MM.1S (cell line): ENCODE data around the gene CTSH.

Experiments used
- DNase-seq: peaks from one replicate; pipeline ENCODE4 v3.0.0-alpha.2; 2015
- H2AFZ ChIP-seq: fragments of 300-600 bp; sonication (generic); 2 replicates; pipeline ENCODE4 v1.6.0; 2016; ENCODE audit warnings: antibody characterized with exemption, low read length
- H3F3A ChIP-seq: fragments of 300-600 bp; sonication (generic); 2 replicates; pipeline ENCODE4 v1.6.1; 2016; ENCODE audit warnings: mild to moderate bottlenecking, antibody characterized with exemption, low read length, moderate library complexity, mixed read lengths; ENCODE audit not compliant: insufficient read depth
- H3K27ac ChIP-seq: fragments of 300-600 bp; sonication (generic); 2 replicates; pipeline ENCODE4 v1.5.1; 2016; ENCODE audit warnings: mild to moderate bottlenecking, low read length
- H3K27me3 ChIP-seq: fragments of 300-600 bp; sonication (generic); replicated peaks from 2 replicates; pipeline ENCODE4 v1.6.0; 2016; ENCODE audit warnings: low read length; ENCODE audit not compliant: insufficient read depth
- H3K36me3 ChIP-seq: fragments of 300-600 bp; sonication (generic); replicated peaks from 2 replicates; pipeline ENCODE4 v1.6.1; 2016; ENCODE audit warnings: mild to moderate bottlenecking, low read length, mixed read lengths; ENCODE audit not compliant: insufficient read depth
- H3K4me1 ChIP-seq: fragments of 300-600 bp; sonication (generic); 2 replicates; pipeline ENCODE4 v1.6.1; 2016; ENCODE audit warnings: low read length, mixed read lengths
- H3K4me2 ChIP-seq: fragments of 300-600 bp; sonication (generic); 2 replicates; pipeline ENCODE4 v1.6.0; 2016; ENCODE audit warnings: low read depth, low read length
- H3K4me3 ChIP-seq: fragments of 300-600 bp; sonication (generic); 2 replicates; pipeline ENCODE4 v1.5.1; 2016; ENCODE audit warnings: low read length, mixed read lengths
- H3K79me2 ChIP-seq: fragments of 300-600 bp; sonication (generic); 2 replicates; pipeline ENCODE4 v1.6.1; 2016; ENCODE audit warnings: mixed run types, low read length, mixed read lengths
- H3K9ac ChIP-seq: fragments of 300-600 bp; sonication (generic); 2 replicates; pipeline ENCODE4 v1.6.1; 2016; ENCODE audit warnings: low read length, mixed read lengths
- H3K9me2 ChIP-seq: fragments of 300-600 bp; sonication (generic); replicated peaks from 2 replicates; pipeline ENCODE4 v1.6.1; 2016; ENCODE audit warnings: mild to moderate bottlenecking, low read length, mixed read lengths; ENCODE audit not compliant: insufficient read depth
- H3K9me3 ChIP-seq: fragments of 300-600 bp; sonication (generic); replicated peaks from 2 replicates; pipeline ENCODE4 v1.6.1; 2016; ENCODE audit warnings: mild to moderate bottlenecking, low read length, mixed read lengths; ENCODE audit not compliant: insufficient read depth
- H4K20me1 ChIP-seq: fragments of 300-600 bp; sonication (generic); 2 replicates; pipeline ENCODE4 v1.6.1; 2016; ENCODE audit warnings: mild to moderate bottlenecking, low read length, moderate library complexity, mixed read lengths; ENCODE audit not compliant: insufficient read depth
- EZH2 ChIP-seq: fragments of 300-600 bp; sonication (generic); optimal IDR thresholded peaks from 2 replicates; pipeline ENCODE3; 2017; ENCODE audit warnings: low read depth, mild to moderate bottlenecking, antibody characterized with exemption, low read length, mixed read lengths
- EZH2phosphoT487 ChIP-seq: fragments of 300-600 bp; sonication (generic); IDR thresholded peaks from 2 replicates; pipeline ENCODE4 v1.6.1; 2018; ENCODE audit warnings: antibody characterized with exemption, low read length
- TF ChIP-seq, protein P1 (sequence below): fragments of 300-600 bp; sonication (generic); IDR thresholded peaks from 2 replicates; pipeline ENCODE4 v1.5.1; 2016; ENCODE audit warnings: antibody characterized with exemption, low read length, mixed read lengths

The CTSH gene

DNA sequence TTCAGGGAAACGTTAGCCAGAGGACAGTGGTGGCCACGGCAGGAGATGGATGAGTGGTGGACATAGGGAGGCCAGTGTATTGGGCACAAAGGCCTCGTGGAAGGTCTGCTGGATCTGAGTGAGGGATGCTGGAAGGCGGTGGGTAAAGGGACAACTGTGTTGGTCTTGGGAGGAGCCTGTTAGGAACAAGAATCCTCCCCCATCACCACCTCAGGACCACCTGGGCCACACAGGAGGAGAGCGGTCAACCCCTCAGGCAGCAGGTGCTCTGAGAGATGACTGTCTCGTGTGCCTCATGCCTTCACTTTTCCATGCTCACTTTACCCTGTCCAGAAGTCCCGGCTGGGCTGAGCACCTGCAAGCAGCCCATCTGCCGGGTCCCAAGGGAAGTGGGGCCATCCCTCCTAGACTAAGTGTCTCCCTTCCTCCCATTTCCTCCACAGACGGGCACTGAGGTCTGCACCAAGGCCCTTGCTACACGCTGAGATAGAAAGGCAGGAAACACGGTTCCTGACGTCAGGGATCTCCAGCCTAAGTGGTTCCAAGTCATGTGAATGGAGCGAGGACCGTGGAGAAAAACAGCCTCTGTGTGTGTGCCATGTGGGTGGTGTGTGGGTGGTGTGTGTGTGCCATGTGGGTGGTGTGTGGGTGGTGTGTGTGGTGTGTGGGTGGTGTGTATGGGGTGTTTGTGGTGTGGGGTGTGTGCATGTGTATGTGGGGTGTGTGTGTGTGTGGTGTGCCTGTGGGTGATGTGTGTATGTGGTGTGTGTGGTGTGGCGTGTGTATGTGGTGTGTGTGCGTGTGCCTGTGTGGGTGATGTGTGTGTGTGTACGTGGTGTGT, 47.8 kb upstream of the CTSH start:
- TF ChIP-seq, protein P1, sequence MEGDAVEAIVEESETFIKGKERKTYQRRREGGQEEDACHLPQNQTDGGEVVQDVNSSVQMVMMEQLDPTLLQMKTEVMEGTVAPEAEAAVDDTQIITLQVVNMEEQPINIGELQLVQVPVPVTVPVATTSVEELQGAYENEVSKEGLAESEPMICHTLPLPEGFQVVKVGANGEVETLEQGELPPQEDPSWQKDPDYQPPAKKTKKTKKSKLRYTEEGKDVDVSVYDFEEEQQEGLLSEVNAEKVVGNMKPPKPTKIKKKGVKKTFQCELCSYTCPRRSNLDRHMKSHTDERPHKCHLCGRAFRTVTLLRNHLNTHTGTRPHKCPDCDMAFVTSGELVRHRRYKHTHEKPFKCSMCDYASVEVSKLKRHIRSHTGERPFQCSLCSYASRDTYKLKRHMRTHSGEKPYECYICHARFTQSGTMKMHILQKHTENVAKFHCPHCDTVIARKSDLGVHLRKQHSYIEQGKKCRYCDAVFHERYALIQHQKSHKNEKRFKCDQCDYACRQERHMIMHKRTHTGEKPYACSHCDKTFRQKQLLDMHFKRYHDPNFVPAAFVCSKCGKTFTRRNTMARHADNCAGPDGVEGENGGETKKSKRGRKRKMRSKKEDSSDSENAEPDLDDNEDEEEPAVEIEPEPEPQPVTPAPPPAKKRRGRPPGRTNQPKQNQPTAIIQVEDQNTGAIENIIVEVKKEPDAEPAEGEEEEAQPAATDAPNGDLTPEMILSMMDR: no peak
- TF ChIP-seq EZH2 (no peak), EZH2phosphoT487 (no peak)
- H3K36me3 ChIP-seq: no peaks in the 10 kb centered on the region
- no peak overlapping the region for H3K4me3 ChIP-seq
- H3K4me2 ChIP-seq: no peak overlapping the region
- no peaks in the 10 kb centered on the region for H3K79me2 ChIP-seq
- no peaks in the 10 kb centered on the region for H3F3A ChIP-seq
- 0 out of 2 replicates have a peak, but pooled peaks cover 3% of the 10 kb centered on the region for H3K4me1 ChIP-seq
- no peak overlapping the region for H3K27ac ChIP-seq
- H3K9ac ChIP-seq: no peak overlapping the region
- H4K20me1 ChIP-seq: no peaks in the 10 kb centered on the region
- no peak for DNase-seq
- no peaks in the 10 kb centered on the region for H3K27me3 ChIP-seq
- no peaks in the 10 kb centered on the region for H3K9me2 ChIP-seq
- H3K9me3 ChIP-seq: no peaks in the 10 kb centered on the region
- no peak overlapping the region for H2AFZ ChIP-seq

DNA sequence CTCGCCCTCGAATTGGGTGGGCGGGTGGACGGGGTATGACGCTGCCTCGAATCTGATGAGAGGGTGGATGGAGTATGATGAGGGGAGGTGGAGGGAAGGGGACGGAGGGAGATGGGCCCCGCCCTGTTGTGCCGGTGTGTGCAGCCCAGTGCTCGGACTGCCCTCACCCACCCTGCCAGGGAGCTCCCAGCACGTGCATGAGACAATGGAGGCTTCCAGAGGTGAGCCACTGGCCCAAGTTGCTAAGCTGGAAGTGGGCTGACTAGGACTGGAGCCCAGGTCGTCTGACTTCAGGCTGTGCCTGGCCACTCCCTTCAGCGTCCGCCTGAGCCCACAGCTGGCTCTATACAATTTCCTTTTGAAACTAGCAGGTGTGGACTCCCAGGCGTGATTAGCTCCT, 47.0 kb upstream of the CTSH start:
- TF ChIP-seq EZH2 (no peak), EZH2phosphoT487 (no peak)
- TF ChIP-seq, protein P1: no peak
- Histone ChIP-seq H4K20me1 (no peaks in the 10 kb centered on the region), H3K4me3 (no peak overlapping the region), H3K9me3 (no peaks in the 10 kb centered on the region), H3K4me2 (no peak overlapping the region), H2AFZ (no peak overlapping the region), H3K4me1 (0 out of 2 replicates have a peak, but pooled peaks cover 3% of the 10 kb centered on the region), H3K27ac (no peak overlapping the region), H3K79me2 (no peaks in the 10 kb centered on the region), H3K36me3 (no peaks in the 10 kb centered on the region), H3K27me3 (no peaks in the 10 kb centered on the region), H3K9me2 (no peaks in the 10 kb centered on the region), H3F3A (no peaks in the 10 kb centered on the region), H3K9ac (no peak overlapping the region)
- no peak for DNase-seq

DNA sequence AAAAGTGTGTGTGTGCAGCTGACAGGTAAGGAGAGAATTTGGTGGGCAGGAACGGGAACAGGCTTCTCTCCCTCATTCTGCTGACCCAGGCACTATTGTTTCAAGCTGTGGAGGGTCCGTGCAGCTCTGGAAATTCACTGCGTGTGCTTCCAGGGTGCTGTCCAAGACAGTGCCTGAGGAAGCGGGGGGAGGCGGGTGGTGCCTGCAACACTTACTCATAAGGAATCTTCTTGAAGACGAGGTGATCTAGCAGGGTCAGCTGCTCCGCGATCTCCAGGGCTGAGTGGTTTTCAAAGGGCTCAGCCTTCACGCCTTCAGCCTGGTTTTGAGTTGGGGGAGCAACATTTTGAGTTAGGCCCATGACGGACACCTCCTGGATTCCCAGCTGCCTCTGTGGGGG, 46.6 kb upstream of the CTSH start:
- Histone ChIP-seq H3F3A (no peaks in the 10 kb centered on the region), H2AFZ (no peak overlapping the region), H3K9ac (no peak overlapping the region), H3K27me3 (no peaks in the 10 kb centered on the region), H3K4me1 (0 out of 2 replicates have a peak, but pooled peaks cover 3% of the 10 kb centered on the region), H4K20me1 (no peaks in the 10 kb centered on the region), H3K9me3 (no peaks in the 10 kb centered on the region), H3K4me2 (no peak overlapping the region), H3K9me2 (no peaks in the 10 kb centered on the region), H3K36me3 (no peaks in the 10 kb centered on the region), H3K4me3 (no peak overlapping the region), H3K79me2 (no peaks in the 10 kb centered on the region), H3K27ac (no peak overlapping the region)
- TF ChIP-seq EZH2 (no peak), EZH2phosphoT487 (no peak)
- TF ChIP-seq, protein P1: no peak
- no peak for DNase-seq
